GM19023 (cell line): ENCODE measurements around the gene DNAJC16.

Source experiments
- ATAC-seq: cut with Tn5 transposase; IDR thresholded peaks from one replicate; pipeline ENCODE4 v1.9.1; 2021; ENCODE audit warnings: mild to moderate bottlenecking, moderate library complexity; ENCODE audit not compliant: unreplicated experiment

Gene DNAJC16

GRCh38 chr1:15531682-15532081 is 5.0 kb downstream of the DNAJC16 start:
- no peak for ATAC-seq

GRCh38 chr1:15538771-15539170 is 12.1 kb downstream of the DNAJC16 start:
- ATAC-seq: no peak

GRCh38 chr1:15540186-15540585 is 13.5 kb downstream of the DNAJC16 start:
- no peak for ATAC-seq

- ATAC-seq: no peak
These were observed 14.7 kb downstream of the DNAJC16 start for GRCh38 chr1:15541231-15541792.

- no peak for ATAC-seq
These were observed 16.0 kb downstream of the DNAJC16 start for GRCh38 chr1:15542388-15543250.

GRCh38 chr1:15543251-15543588 is 16.6 kb downstream of the DNAJC16 start:
- ATAC-seq: no peak

GRCh38 chr1:15543589-15544568 is 17.2 kb downstream of the DNAJC16 start:
- ATAC-seq: no peak

- ATAC-seq: no peak
These were observed 20.0 kb downstream of the DNAJC16 start for GRCh38 chr1:15546641-15547040.

- ATAC-seq: no peak
These were observed 23.9 kb downstream of the DNAJC16 start for GRCh38 chr1:15550573-15550972.

- ATAC-seq: no peak
These were observed 30.4 kb downstream of the DNAJC16 start for GRCh38 chr1:15557008-15557407.

GRCh38 chr1:15557594-15557993 is 30.9 kb downstream of the DNAJC16 start:
- ATAC-seq: no peak

GRCh38 chr1:15558516-15558915 is 31.9 kb downstream of the DNAJC16 start:
- no peak for ATAC-seq

- no peak for ATAC-seq
These were observed 32.7 kb downstream of the DNAJC16 start for GRCh38 chr1:15559189-15559810.

- ATAC-seq: no peak
These were observed 41.9 kb downstream of the DNAJC16 start for GRCh38 chr1:15568387-15569073.

- no peak for ATAC-seq
These were observed 44.2 kb downstream of the DNAJC16 start for GRCh38 chr1:15570861-15571260.

- no peak for ATAC-seq
These were observed 44.6 kb downstream of the DNAJC16 start for GRCh38 chr1:15571266-15571665.

GRCh38 chr1:15573477-15573876 is 46.8 kb downstream of the DNAJC16 start:
- ATAC-seq: no peak

- ATAC-seq: no peak
These were observed 48.1 kb downstream of the DNAJC16 start for GRCh38 chr1:15574741-15575140.

GRCh38 chr1:15575549-15576150 is 49.0 kb downstream of the DNAJC16 start:
- no peak for ATAC-seq

GRCh38 chr1:15577691-15578090 is 51.0 kb downstream of the DNAJC16 start:
- no peak for ATAC-seq
